ENCODE results near the gene MKNK1.

The MKNK1 gene

DNA sequence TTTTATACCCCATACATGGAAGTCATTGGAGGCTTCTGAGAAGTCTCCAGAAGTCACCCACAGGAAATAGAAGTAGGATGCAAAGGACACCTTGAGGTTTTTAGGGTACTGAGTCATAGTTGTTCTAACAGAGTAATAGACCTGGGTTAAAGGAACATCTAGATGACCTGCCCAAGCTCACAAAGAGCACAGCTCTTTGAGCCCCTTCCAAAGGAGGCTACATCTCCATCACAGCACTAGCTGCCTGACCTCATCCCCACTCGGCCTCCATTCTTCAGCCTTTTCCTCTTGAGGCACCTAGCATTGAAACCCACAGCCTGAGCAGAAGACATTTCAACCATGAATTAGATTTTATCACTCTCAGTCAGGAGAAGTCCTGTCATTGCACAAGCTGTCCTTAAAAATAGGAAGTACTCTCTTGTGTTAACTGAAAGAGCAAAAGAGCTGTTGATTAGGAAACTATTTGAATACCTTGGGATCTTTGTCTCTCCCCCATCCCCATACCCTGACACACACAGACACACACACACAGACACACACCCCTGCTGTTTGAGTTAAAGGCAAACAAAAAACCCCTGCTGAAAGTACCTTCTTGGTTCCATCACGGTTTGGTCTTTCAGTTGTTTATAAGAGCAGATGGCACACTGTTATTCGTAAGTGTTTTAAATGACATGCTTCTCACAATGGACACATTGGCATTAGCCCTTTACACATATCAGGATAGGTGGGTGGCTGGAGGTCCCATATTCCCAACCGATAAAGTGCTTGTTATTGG lies 22.2 kb downstream of the MKNK1 start:
- ATAC-seq: no peak
- TF ChIP-seq, protein P1, sequence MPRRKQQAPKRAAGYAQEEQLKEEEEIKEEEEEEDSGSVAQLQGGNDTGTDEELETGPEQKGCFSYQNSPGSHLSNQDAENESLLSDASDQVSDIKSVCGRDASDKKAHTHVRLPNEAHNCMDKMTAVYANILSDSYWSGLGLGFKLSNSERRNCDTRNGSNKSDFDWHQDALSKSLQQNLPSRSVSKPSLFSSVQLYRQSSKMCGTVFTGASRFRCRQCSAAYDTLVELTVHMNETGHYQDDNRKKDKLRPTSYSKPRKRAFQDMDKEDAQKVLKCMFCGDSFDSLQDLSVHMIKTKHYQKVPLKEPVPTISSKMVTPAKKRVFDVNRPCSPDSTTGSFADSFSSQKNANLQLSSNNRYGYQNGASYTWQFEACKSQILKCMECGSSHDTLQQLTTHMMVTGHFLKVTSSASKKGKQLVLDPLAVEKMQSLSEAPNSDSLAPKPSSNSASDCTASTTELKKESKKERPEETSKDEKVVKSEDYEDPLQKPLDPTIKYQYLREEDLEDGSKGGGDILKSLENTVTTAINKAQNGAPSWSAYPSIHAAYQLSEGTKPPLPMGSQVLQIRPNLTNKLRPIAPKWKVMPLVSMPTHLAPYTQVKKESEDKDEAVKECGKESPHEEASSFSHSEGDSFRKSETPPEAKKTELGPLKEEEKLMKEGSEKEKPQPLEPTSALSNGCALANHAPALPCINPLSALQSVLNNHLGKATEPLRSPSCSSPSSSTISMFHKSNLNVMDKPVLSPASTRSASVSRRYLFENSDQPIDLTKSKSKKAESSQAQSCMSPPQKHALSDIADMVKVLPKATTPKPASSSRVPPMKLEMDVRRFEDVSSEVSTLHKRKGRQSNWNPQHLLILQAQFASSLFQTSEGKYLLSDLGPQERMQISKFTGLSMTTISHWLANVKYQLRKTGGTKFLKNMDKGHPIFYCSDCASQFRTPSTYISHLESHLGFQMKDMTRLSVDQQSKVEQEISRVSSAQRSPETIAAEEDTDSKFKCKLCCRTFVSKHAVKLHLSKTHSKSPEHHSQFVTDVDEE (CRISPR knock-in tag; IDR thresholded peaks at IDR 0.05): no peak
- TF ChIP-seq ISL1 (CRISPR knock-in tag; IDR thresholded peaks at IDR 0.05) (no peak), ZFP30 (CRISPR knock-in tag; IDR thresholded peaks at IDR 0.05) (no peak), TOX (CRISPR knock-in tag; IDR thresholded peaks at IDR 0.05; ENCODE audit: borderline replicate concordance) (no peak), BACH2 (CRISPR knock-in tag; IDR thresholded peaks at IDR 0.05; ENCODE audit: borderline replicate concordance) (no peak), CSDC2 (CRISPR knock-in tag; IDR thresholded peaks at IDR 0.05) (no peak), ESRRG (CRISPR knock-in tag; IDR thresholded peaks at IDR 0.05) (no peak), TCF4 (CRISPR knock-in tag; IDR thresholded peaks at IDR 0.05; ENCODE audit: borderline replicate concordance) (no peak), ARNTL (CRISPR knock-in tag; IDR thresholded peaks at IDR 0.05; ENCODE audit: borderline replicate concordance, low read depth) (no peak), ZNF8 (CRISPR knock-in tag; IDR thresholded peaks at IDR 0.05) (no peak), ZFP3 (CRISPR knock-in tag; IDR thresholded peaks at IDR 0.05) (no peak), GLIS3 (CRISPR knock-in tag; IDR thresholded peaks at IDR 0.05) (no peak), PPARA (CRISPR knock-in tag; IDR thresholded peaks at IDR 0.05; ENCODE audit: borderline replicate concordance) (no peak), ZNF70 (CRISPR knock-in tag; IDR thresholded peaks at IDR 0.05) (no peak), RARB (CRISPR knock-in tag; IDR thresholded peaks at IDR 0.05) (no peak)
- TF ChIP-seq, protein P2, sequence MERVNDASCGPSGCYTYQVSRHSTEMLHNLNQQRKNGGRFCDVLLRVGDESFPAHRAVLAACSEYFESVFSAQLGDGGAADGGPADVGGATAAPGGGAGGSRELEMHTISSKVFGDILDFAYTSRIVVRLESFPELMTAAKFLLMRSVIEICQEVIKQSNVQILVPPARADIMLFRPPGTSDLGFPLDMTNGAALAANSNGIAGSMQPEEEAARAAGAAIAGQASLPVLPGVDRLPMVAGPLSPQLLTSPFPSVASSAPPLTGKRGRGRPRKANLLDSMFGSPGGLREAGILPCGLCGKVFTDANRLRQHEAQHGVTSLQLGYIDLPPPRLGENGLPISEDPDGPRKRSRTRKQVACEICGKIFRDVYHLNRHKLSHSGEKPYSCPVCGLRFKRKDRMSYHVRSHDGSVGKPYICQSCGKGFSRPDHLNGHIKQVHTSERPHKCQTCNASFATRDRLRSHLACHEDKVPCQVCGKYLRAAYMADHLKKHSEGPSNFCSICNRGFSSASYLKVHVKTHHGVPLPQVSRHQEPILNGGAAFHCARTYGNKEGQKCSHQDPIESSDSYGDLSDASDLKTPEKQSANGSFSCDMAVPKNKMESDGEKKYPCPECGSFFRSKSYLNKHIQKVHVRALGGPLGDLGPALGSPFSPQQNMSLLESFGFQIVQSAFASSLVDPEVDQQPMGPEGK (CRISPR knock-in tag; IDR thresholded peaks at IDR 0.05; ENCODE audit: borderline replicate concordance): no peak
- TF ChIP-seq, protein P3, sequence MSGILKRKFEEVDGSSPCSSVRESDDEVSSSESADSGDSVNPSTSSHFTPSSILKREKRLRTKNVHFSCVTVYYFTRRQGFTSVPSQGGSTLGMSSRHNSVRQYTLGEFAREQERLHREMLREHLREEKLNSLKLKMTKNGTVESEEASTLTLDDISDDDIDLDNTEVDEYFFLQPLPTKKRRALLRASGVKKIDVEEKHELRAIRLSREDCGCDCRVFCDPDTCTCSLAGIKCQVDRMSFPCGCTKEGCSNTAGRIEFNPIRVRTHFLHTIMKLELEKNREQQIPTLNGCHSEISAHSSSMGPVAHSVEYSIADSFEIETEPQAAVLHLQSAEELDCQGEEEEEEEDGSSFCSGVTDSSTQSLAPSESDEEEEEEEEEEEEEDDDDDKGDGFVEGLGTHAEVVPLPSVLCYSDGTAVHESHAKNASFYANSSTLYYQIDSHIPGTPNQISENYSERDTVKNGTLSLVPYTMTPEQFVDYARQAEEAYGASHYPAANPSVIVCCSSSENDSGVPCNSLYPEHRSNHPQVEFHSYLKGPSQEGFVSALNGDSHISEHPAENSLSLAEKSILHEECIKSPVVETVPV (CRISPR knock-in tag; IDR thresholded peaks at IDR 0.05): no peak
- TF ChIP-seq, protein P4, sequence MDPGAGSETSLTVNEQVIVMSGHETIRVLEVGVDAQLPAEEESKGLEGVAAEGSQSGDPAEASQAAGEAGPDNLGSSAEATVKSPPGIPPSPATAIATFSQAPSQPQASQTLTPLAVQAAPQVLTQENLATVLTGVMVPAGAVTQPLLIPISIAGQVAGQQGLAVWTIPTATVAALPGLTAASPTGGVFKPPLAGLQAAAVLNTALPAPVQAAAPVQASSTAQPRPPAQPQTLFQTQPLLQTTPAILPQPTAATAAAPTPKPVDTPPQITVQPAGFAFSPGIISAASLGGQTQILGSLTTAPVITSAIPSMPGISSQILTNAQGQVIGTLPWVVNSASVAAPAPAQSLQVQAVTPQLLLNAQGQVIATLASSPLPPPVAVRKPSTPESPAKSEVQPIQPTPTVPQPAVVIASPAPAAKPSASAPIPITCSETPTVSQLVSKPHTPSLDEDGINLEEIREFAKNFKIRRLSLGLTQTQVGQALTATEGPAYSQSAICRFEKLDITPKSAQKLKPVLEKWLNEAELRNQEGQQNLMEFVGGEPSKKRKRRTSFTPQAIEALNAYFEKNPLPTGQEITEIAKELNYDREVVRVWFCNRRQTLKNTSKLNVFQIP (CRISPR knock-in tag; IDR thresholded peaks at IDR 0.05; ENCODE audit: borderline replicate concordance, low read depth): no peak
- TF ChIP-seq, protein P5, sequence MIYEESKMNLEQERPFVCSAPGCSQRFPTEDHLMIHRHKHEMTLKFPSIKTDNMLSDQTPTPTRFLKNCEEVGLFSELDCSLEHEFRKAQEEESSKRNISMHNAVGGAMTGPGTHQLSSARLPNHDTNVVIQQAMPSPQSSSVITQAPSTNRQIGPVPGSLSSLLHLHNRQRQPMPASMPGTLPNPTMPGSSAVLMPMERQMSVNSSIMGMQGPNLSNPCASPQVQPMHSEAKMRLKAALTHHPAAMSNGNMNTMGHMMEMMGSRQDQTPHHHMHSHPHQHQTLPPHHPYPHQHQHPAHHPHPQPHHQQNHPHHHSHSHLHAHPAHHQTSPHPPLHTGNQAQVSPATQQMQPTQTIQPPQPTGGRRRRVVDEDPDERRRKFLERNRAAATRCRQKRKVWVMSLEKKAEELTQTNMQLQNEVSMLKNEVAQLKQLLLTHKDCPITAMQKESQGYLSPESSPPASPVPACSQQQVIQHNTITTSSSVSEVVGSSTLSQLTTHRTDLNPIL (CRISPR knock-in tag; IDR thresholded peaks at IDR 0.05; ENCODE audit: low read depth): no peak

DNA sequence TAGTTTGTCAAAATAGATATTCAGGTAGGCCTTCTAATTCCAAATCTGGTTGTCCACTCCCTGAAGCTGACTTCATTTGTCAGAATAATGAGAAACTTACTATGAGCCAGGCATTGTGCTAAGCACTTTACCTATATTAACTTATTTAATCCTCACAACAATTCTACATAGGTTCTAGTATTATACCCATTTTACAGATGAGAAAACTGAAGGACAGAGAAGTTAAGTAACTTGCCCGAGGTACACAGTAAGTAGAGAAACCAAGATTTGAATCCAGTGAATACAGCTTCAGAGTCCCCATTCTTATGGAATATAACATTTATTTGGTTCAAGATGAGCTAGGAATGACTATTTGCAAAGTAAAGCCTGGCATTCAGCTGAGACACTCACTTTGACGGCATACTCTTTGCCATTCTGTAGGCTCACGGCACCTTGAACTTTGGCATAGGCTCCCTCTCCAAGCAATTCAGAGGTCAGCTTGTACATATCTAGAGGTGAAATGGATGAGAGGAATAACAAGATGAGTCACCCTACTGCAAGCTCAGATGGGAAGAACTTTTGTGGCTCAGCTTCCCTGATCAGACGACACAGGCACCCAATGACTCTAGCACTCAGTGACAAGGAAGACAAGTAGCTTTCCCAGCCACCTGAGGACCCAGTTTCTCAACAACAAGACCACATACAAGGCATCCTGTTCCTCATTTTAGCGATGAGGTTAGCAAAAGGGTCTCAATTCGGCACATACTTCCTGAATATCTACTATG lies 23.7 kb downstream of the MKNK1 start:
- no peak for ATAC-seq
- TF ChIP-seq ESRRG (CRISPR knock-in tag; IDR thresholded peaks at IDR 0.05) (no peak), ARNTL (CRISPR knock-in tag; IDR thresholded peaks at IDR 0.05; ENCODE audit: borderline replicate concordance, low read depth) (no peak), GLIS3 (CRISPR knock-in tag; IDR thresholded peaks at IDR 0.05) (no peak), ZFP3 (CRISPR knock-in tag; IDR thresholded peaks at IDR 0.05) (no peak), CSDC2 (CRISPR knock-in tag; IDR thresholded peaks at IDR 0.05) (no peak), PPARA (CRISPR knock-in tag; IDR thresholded peaks at IDR 0.05; ENCODE audit: borderline replicate concordance) (no peak), ISL1 (CRISPR knock-in tag; IDR thresholded peaks at IDR 0.05) (no peak)
- TF ChIP-seq, protein P1 (CRISPR knock-in tag; IDR thresholded peaks at IDR 0.05): no peak
- TF ChIP-seq, protein P2 (CRISPR knock-in tag; IDR thresholded peaks at IDR 0.05; ENCODE audit: borderline replicate concordance): no peak
- TF ChIP-seq, protein P4 (CRISPR knock-in tag; IDR thresholded peaks at IDR 0.05; ENCODE audit: borderline replicate concordance, low read depth): no peak
